ENCODE results near the gene SERAC1.
A peak's percentile ranks its signal among the peaks of the same experiment; 100 is the strongest.

The SERAC1 gene

DNA sequence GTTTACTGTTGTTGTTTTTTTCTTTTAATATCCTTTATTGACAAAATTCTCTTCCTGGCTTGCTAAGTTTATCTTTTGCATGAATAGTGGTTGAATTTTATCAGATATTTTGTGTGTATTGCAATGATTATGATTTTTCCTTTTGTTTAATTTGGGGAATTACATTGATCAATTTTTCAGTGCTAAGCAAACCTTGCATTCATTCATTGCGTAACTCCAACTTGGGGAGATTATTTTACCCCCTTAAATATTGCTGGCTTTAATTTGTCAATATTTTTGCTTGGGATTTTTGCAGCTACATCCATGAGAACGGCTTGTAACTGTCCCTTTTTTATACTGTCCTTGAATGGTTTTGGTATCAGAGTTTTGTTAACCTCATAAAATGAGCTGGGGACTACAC is 63.4 kb downstream of the SERAC1 start:
- DNase-seq (ENCODE audit: low spot score): no peak

DNA sequence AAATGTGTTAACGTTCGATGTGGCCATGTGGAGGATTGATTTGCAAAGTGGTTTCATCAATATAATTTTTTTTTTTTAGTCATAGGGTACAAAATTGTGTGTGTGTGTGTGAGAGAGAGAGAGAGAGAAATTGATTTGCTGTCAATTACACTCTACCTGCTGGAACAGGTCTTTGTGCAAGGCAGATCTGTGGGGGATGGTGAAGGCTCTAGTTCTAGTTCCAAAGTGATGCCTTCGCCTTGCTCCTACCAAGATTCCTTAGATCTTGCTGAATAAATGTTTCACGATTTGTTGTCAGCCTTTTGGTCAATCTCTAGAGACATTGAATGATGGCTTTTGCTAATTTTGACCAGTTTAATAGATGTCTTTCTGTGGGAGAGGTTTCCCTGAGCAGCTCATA is 64.8 kb downstream of the SERAC1 start:
- no peak for DNase-seq (ENCODE audit: low spot score)
- TF ChIP-seq, protein P1, sequence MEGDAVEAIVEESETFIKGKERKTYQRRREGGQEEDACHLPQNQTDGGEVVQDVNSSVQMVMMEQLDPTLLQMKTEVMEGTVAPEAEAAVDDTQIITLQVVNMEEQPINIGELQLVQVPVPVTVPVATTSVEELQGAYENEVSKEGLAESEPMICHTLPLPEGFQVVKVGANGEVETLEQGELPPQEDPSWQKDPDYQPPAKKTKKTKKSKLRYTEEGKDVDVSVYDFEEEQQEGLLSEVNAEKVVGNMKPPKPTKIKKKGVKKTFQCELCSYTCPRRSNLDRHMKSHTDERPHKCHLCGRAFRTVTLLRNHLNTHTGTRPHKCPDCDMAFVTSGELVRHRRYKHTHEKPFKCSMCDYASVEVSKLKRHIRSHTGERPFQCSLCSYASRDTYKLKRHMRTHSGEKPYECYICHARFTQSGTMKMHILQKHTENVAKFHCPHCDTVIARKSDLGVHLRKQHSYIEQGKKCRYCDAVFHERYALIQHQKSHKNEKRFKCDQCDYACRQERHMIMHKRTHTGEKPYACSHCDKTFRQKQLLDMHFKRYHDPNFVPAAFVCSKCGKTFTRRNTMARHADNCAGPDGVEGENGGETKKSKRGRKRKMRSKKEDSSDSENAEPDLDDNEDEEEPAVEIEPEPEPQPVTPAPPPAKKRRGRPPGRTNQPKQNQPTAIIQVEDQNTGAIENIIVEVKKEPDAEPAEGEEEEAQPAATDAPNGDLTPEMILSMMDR (IDR thresholded peaks at IDR 0.05; ENCODE audit: extremely low read depth, missing control alignments): no peak

More for the DNA sequence above, 63.4 kb downstream of the SERAC1 start:
- TF ChIP-seq, protein P1 (IDR thresholded peaks at IDR 0.05; ENCODE audit: extremely low read depth, missing control alignments): no peak

DNA sequence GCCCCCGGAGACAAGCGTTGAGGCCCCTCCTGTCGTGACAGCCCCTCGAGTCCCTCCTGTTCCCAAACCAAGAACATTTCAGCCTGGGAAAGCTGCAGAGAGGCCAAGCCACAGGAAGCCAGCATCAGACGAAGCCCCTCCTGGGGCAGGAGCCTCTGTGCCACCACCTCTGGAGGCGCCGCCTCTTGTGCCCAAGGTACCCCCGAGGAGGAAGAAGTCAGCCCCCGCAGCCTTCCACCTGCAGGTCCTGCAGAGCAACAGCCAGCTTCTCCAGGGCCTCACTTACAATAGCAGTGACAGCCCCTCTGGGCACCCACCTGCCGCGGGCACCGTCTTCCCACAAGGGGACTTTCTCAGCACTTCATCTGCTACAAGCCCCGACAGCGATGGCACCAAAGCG is 72.4 kb downstream of the SERAC1 start:
- TF ChIP-seq, protein P1 (IDR thresholded peaks at IDR 0.05; ENCODE audit: extremely low read depth, missing control alignments): no peak
- DNase-seq (ENCODE audit: low spot score): no peak

- TF ChIP-seq, protein P1 (IDR thresholded peaks at IDR 0.05; ENCODE audit: extremely low read depth, missing control alignments): no peak
Observed at GRCh38 chr6:158095031-158095430, 73.0 kb downstream of the SERAC1 start.

GRCh38 chr6:158092806-158093205 is 75.3 kb downstream of the SERAC1 start:
- no peak for DNase-seq (ENCODE audit: low spot score)
- TF ChIP-seq, protein P1 (IDR thresholded peaks at IDR 0.05; ENCODE audit: extremely low read depth, missing control alignments): no peak

More at GRCh38 chr6:158095031-158095430, 73.0 kb downstream of the SERAC1 start:
- no peak for DNase-seq (ENCODE audit: low spot score)

- DNase-seq (ENCODE audit: low spot score): no peak
- TF ChIP-seq, protein P1 (IDR thresholded peaks at IDR 0.05; ENCODE audit: extremely low read depth, missing control alignments): no peak
Observed at GRCh38 chr6:158087224-158087867, 80.7 kb downstream of the SERAC1 start.

DNA sequence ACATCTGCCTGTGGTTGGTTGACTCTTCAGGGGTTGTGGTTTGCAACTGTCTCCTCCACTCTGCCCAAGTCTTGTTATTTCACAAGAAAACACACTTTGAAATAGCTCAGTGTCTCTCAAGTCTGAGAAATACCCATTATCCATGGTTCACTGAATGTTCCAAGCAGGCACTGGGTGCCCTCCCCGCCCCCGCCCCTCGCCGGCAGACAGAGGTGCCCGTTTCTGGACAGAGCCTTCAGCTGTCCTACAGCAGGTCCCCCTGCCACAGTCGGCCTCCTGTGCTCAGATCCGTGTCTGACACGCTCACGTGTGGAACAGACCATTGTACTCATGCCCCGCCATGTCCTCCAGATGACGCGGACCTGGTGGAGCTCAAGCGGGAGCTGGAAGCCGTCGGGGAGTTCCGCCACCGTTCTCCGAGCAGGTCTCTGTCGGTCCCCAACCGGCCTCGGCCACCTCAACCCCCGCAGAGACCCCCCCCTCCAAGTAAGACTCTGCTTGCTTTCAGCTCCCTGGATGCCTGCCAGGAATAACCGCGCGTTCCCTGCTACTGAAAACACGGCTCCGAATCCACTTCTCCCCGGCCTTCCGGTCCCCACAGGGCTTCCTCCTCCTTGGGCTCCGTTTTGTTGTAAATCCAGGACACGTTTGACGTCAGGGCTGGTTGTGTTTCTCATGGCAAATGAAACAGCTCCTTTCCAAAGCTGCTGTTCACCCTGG is 81.4 kb downstream of the SERAC1 start:
- peak; percentile 39 for DNase-seq (ENCODE audit: low spot score)

More for the DNA sequence above, 81.4 kb downstream of the SERAC1 start:
- TF ChIP-seq, protein P1 (IDR thresholded peaks at IDR 0.05; ENCODE audit: extremely low read depth, missing control alignments): no peak
